ENCODE results near the gene TTC28. TPM values are rescaled to one million over a fixed set of nuclear protein-coding genes. Genes with fewer than 3 reads are reported as not detected.

TTC28 gene
- total RNA-seq, 4 donors from 2014 or later = 35.6 to 42.6 (median 36.9) TPM

DNA sequence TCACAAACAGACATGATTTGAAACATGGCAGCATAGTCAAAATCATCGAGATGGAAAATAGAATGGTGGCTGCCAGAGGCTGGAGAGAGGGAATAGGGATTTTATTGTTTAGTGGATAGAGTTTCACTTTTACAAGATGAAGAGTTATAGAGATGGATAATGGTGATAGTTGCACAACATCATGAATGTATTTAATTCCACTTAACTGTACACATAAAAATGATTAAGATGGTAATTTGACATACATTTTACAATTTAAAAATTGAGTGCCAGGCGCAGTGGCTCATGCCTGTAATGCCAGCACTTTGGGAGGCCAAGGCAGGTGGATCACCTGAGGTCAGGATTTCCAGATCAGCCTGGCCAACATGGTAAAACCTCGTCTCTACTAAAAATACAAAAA lies 21.2 kb downstream of the TTC28 start:
- H3K27me3 ChIP-seq = no peaks in the 10 kb centered on the region
- no peaks in the 10 kb centered on the region for H3K9me3 ChIP-seq
- WGBS = 81% methylated on average over 3 of the region's 3 CpGs
- no peaks in the 10 kb centered on the region for H3K4me1 ChIP-seq
- no peak overlapping the region for H3K27ac ChIP-seq (replicated peaks in 1 of 4)
- H3K4me3 ChIP-seq = no peak overlapping the region
- H3K36me3 ChIP-seq = no peaks in the 10 kb centered on the region
- intact Hi-C loops (cut with DNase I) = no loop called here
- DNase-seq (ENCODE audit: extremely low spot score) = no peak
- TF ChIP-seq CTCF (IDR thresholded peaks at IDR 0.05) = no peak
- TF ChIP-seq POLR2A (IDR thresholded peaks at IDR 0.05; ENCODE audit: low read depth) = no peak
- no peak for TF ChIP-seq POLR2AphosphoS5 (IDR thresholded peaks at IDR 0.05)
- no peak for TF ChIP-seq EP300 (IDR thresholded peaks at IDR 0.05)

DNA sequence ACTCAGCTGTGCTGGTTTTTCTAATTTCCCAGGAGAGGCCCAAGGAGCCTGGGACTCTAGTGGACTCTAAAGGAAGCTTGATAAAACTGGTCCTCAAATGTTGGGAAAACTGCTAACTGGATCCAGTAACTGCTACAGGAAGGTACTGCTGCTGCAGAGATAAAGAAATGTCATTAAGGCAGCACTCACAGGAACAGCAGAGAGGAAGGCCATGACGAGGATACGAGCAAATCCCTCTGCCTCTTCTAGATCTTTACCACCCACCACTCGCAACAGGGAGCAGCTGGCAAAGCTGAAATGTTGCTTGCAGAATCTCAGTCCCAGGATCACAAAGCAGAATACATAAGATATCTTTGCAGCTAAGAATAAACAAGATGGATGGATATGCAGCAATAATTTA lies 23.5 kb downstream of the TTC28 start:
- no peak overlapping the region for H3K4me3 ChIP-seq
- H3K4me1 ChIP-seq = no peaks in the 10 kb centered on the region
- no peak for DNase-seq (ENCODE audit: extremely low spot score)
- no peaks in the 10 kb centered on the region for H3K9me3 ChIP-seq
- H3K36me3 ChIP-seq = peaks cover 0 to 5% (median 2%) of the 10 kb centered on the region in 4 donors
- H3K27me3 ChIP-seq = no peaks in the 10 kb centered on the region
- TF ChIP-seq CTCF (IDR thresholded peaks at IDR 0.05) = no peak
- TF ChIP-seq EP300 (IDR thresholded peaks at IDR 0.05) = no peak
- TF ChIP-seq POLR2AphosphoS5 (IDR thresholded peaks at IDR 0.05) = no peak
- TF ChIP-seq POLR2A (IDR thresholded peaks at IDR 0.05; ENCODE audit: low read depth) = no peak
- 96% methylated on average over 3 of the region's 3 CpGs for WGBS
- intact Hi-C loops (cut with DNase I) = no loop called here
- no peak overlapping the region for H3K27ac ChIP-seq (replicated peaks in 1 of 4)

GRCh38 chr22:28650463-28650862 lies 29.2 kb downstream of the TTC28 start:
- DNase-seq (ENCODE audit: extremely low spot score) = no peak
- Histone ChIP-seq H3K9me3 (no peaks in the 10 kb centered on the region), H3K36me3 (peaks cover 0 to 9% (median 2%) of the 10 kb centered on the region in 4 donors), H3K27me3 (no peaks in the 10 kb centered on the region), H3K4me1 (no peaks in the 10 kb centered on the region), H3K27ac (replicated peaks in 1 of 4) (no peak overlapping the region), H3K4me3 (no peak overlapping the region)
- intact Hi-C loops (cut with DNase I) = no loop called here
- TF ChIP-seq CTCF (IDR thresholded peaks at IDR 0.05) = no peak
- TF ChIP-seq POLR2A (IDR thresholded peaks at IDR 0.05; ENCODE audit: low read depth) = no peak
- no peak for TF ChIP-seq EP300 (IDR thresholded peaks at IDR 0.05)
- no peak for TF ChIP-seq POLR2AphosphoS5 (IDR thresholded peaks at IDR 0.05)

- H3K27me3 ChIP-seq = no peaks in the 10 kb centered on the region
- DNase-seq (ENCODE audit: extremely low spot score) = no peak
- WGBS = 95% methylated on average over 4 of the region's 4 CpGs
- H3K9me3 ChIP-seq = no peaks in the 10 kb centered on the region
- no peak overlapping the region for H3K27ac ChIP-seq (replicated peaks in 1 of 4)
- H3K4me1 ChIP-seq = no peaks in the 10 kb centered on the region
- intact Hi-C loops (cut with DNase I) = no loop called here
- no peak overlapping the region for H3K4me3 ChIP-seq
- TF ChIP-seq POLR2A (IDR thresholded peaks at IDR 0.05; ENCODE audit: low read depth) (no peak), EP300 (IDR thresholded peaks at IDR 0.05) (no peak), POLR2AphosphoS5 (IDR thresholded peaks at IDR 0.05) (no peak), CTCF (IDR thresholded peaks at IDR 0.05) (no peak)
- H3K36me3 ChIP-seq = peaks cover 0 to 11% (median 2%) of the 10 kb centered on the region in 4 donors
Measured at GRCh38 chr22:28648792-28649191, 30.8 kb downstream of the TTC28 start.

GRCh38 chr22:28647216-28647615 lies 32.4 kb downstream of the TTC28 start:
- TF ChIP-seq EP300 (IDR thresholded peaks at IDR 0.05) (no peak), CTCF (IDR thresholded peaks at IDR 0.05) (no peak), POLR2AphosphoS5 (IDR thresholded peaks at IDR 0.05) (no peak), POLR2A (IDR thresholded peaks at IDR 0.05; ENCODE audit: low read depth) (no peak)
- WGBS = 100% methylated on average over 3 of the region's 3 CpGs
- peaks cover 0 to 6% (median 0%) of the 10 kb centered on the region in 4 donors for H3K36me3 ChIP-seq
- no peak for DNase-seq (ENCODE audit: extremely low spot score)
- H3K4me3 ChIP-seq = no peak overlapping the region
- H3K4me1 ChIP-seq = no peaks in the 10 kb centered on the region
- intact Hi-C loops (cut with DNase I) = no loop called here
- no peak overlapping the region for H3K27ac ChIP-seq (replicated peaks in 1 of 4)
- no peaks in the 10 kb centered on the region for H3K9me3 ChIP-seq
- no peaks in the 10 kb centered on the region for H3K27me3 ChIP-seq

Measured in esophagus muscularis mucosa (tissue), 4 donors.